Heart right ventricle (tissue), 16 donors: ENCODE data around the gene MAGI2. TPM values are rescaled to one million over a fixed set of nuclear protein-coding genes. Genes with fewer than 3 reads are reported as not detected.

Source experiments
- ATAC-seq, 8 donors: fragments of 200-7000 bp; cut with Tn5 transposase; one replicate each; pipeline ENCODE4 v1.9.1; 2020; ENCODE audit warnings: mild to moderate bottlenecking in 8 of 8, moderate library complexity in 8 of 8, moderate number of reproducible peaks in 1 of 8
- DNase-seq, 2 donors: peaks; one replicate each; pipeline ENCODE4 v3.0.0-alpha.2; 2020
- H3K27ac ChIP-seq, 10 donors: fragments of 200-600 bp; sonication (generic) in 2 of 10; one replicate each; pipeline versions ENCODE4 v1.5.0 to v1.8.0; 2020 to 2022; ENCODE audit warnings: mild to moderate bottlenecking in 3 of 10
- H3K27me3 ChIP-seq, 7 donors: fragments of 200-600 bp; one replicate each; pipeline ENCODE4 v1.8.0; 2021 to 2022; ENCODE audit warnings: mild to moderate bottlenecking in 2 of 7
- H3K36me3 ChIP-seq, 9 donors: fragments of 200-600 bp; sonication (generic) in 1 of 9; one replicate each; pipeline versions ENCODE4 v1.5.0 to v1.8.0; 2020 to 2022; ENCODE audit warnings: mild to moderate bottlenecking in 2 of 9
- H3K4me1 ChIP-seq, 9 donors: fragments of 200-600 bp; sonication (generic) in 1 of 9; one replicate each; pipeline versions ENCODE4 v1.5.0 to v1.8.0; 2020 to 2022; ENCODE audit warnings: mild to moderate bottlenecking in 4 of 9
- H3K4me3 ChIP-seq, 10 donors: fragments of 200-600 bp; sonication (generic) in 2 of 10; one replicate each; pipeline versions ENCODE4 v1.5.0 to v1.8.0; 2020 to 2022; ENCODE audit warnings: mild to moderate bottlenecking in 7 of 10, moderate library complexity in 2 of 10
- H3K9me3 ChIP-seq, 11 donors: fragments of 200-600 bp in 10 of 11; sonication (generic) in 2 of 11; one replicate each; pipeline versions ENCODE4 v1.5.0 to v1.8.0; 2013 to 2022; ENCODE audit warnings: mild to moderate bottlenecking in 2 of 11, control low read depth in 1 of 11, moderate library complexity in 1 of 11
- WGBS, 2 donors: extraction: QIAGEN DNeasy Blood & Tissue Kit; methylation state at CpG; one replicate each; pipeline ENCODE4 v1.1.7; 2013; ENCODE audit warnings: inconsistent platforms in 1 of 2; 5-methylcytosine and 5-hydroxymethylcytosine counted together
- intact Hi-C, 10 donors: fragments of 100-400 bp; cut with DNase I; formaldehyde crosslinking; loops; one replicate each; pipeline versions ENCODE4 v1.11.1 to v1.14.2; 2022
- polyA plus RNA-seq, 2 donors: library from polyadenylated mRNA; stranded (reverse); fragments of 200-250 nt; gene quantifications; one replicate each; pipeline ENCODE4 v1.2.3, GENCODE V29; 2013
- total RNA-seq, 10 donors: library from RNA; stranded (reverse); fragmentation: NEBNext Ultra II Directional in 3 of 10; extraction: Animal tissue kit (Norgen Biotek cat#: 25700) in 3 of 10; gene quantifications; one replicate each; pipeline versions ENCODE4 v1.2.1 to v1.2.4, GENCODE V29; 2021 to 2023
- TF ChIP-seq, protein P1 (sequence below), 9 donors: fragments of 200-600 bp; sonication (generic) in 2 of 9; IDR thresholded peaks; one replicate each; pipeline versions ENCODE4 v1.5.0 to v1.8.0; 2021 to 2022; ENCODE audit warnings: antibody characterized with exemption in 9 of 9, mild to moderate bottlenecking in 5 of 9, moderate library complexity in 1 of 9
- donor health status: Arrhythmogenic right ventricular cardiomyopathy.
- donor health status: ischemic (EF 13 %, LVEDD 7.1; RV severe dilation, severe dysfunction).
- donor health status: healthy with polysubstance abuse.
- donor health status: DM: no; HTN: yes; CAD: no.
- donor health status: DM: no; HTN: no; CAD: no.
- donor health status: ischemic (EF 25% LVEDD 6.9; RV normal size, moderate dysfunction).
- donor health status: ischemic (EF 25% LVEDD 5.7; RV mildly dilated, moderate dysfunction).
- donor health status: healthy.
- donor health status: DM: yes; HTN: yes; CAD: no.
- donor health status: Ischemic cardiomyopathy.
- donor health status: ischemic (EF 35%, LVEDD 5.7; RV mildly dilated, moderate dysfunction).
- donor health status: nonischemic (EF 11% LVEDD 7.7; RV severe dilation, severe dysfunction).
- donor health status: DM: yes; HTN: yes; CAD: no.
- donor health status: PGD.
- donor health status: ischemic (EF 29% LVEDD 5.4; RV normal size, mild dysfunction).
- donor health status: nonischemic (EF 23%, LVEDD 6.1; RV moderate dilation, normal function).

MAGI2 gene
- total and polyA plus RNA-seq, 12 donors: 0.83 to 6.0 (median 4.1) TPM

GRCh38 chr7:78542541-78542940, 910.9 kb downstream of the MAGI2 start:
- WGBS, 2 donors: 53 to 55% methylated on average over 5 of the region's 5 CpGs
- TF ChIP-seq, protein P1, sequence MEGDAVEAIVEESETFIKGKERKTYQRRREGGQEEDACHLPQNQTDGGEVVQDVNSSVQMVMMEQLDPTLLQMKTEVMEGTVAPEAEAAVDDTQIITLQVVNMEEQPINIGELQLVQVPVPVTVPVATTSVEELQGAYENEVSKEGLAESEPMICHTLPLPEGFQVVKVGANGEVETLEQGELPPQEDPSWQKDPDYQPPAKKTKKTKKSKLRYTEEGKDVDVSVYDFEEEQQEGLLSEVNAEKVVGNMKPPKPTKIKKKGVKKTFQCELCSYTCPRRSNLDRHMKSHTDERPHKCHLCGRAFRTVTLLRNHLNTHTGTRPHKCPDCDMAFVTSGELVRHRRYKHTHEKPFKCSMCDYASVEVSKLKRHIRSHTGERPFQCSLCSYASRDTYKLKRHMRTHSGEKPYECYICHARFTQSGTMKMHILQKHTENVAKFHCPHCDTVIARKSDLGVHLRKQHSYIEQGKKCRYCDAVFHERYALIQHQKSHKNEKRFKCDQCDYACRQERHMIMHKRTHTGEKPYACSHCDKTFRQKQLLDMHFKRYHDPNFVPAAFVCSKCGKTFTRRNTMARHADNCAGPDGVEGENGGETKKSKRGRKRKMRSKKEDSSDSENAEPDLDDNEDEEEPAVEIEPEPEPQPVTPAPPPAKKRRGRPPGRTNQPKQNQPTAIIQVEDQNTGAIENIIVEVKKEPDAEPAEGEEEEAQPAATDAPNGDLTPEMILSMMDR (IDR thresholded peaks at IDR 0.05): no peak
- H3K4me3 ChIP-seq: no peak overlapping the region
- no peak overlapping the region for H3K27ac ChIP-seq
- DNase-seq (no peak), ATAC-seq (no peak)
- H3K27me3 ChIP-seq: no peaks in the 10 kb centered on the region
- no peaks in the 10 kb centered on the region for H3K36me3 ChIP-seq
- no peaks in the 10 kb centered on the region for H3K4me1 ChIP-seq
- intact Hi-C loops: no loop called here
- peaks cover 0 to 5% (median 0%) of the 10 kb centered on the region in 11 donors for H3K9me3 ChIP-seq

DNA sequence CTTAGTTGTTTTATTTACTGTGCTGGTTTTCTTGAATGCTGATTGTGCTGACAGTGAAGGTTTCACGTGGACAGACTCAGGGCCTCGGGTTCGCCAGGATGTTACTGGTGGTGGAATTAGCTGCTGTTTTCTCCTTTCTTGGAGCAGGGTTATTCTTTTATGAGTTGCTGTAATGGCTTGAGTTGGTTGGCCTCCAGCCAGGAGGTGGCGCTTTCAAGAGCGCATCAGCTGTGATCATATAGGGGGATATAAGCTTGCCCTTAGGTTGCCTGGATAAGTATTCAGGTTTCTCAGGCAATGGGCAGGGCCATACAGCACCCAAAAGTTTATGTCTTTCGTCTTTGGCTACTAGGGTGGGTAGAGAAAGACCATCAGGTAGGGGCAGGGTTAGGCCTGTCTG, 913.6 kb downstream of the MAGI2 start:
- Histone ChIP-seq H3K4me3 (no peak overlapping the region), H3K4me1 (no peaks in the 10 kb centered on the region), H3K27me3 (no peaks in the 10 kb centered on the region), H3K36me3 (no peaks in the 10 kb centered on the region), H3K9me3 (peaks cover 0 to 5% (median 0%) of the 10 kb centered on the region in 11 donors), H3K27ac (no peak overlapping the region)
- DNase-seq (no peak), ATAC-seq (no peak)
- intact Hi-C loops: no loop called here
- WGBS, 2 donors: 88 to 97% methylated on average over 6 of the region's 6 CpGs
- TF ChIP-seq, protein P1 (IDR thresholded peaks at IDR 0.05): no peak

GRCh38 chr7:78535655-78536054, 917.8 kb downstream of the MAGI2 start:
- no peaks in the 10 kb centered on the region for H3K4me1 ChIP-seq
- intact Hi-C loops: no loop called here
- ATAC-seq (no peak), DNase-seq (no peak)
- H3K27me3 ChIP-seq: no peaks in the 10 kb centered on the region
- WGBS, 2 donors: 85% methylated on average over 7 of the region's 7 CpGs
- H3K27ac ChIP-seq: no peak overlapping the region
- peaks cover 0 to 5% (median 0%) of the 10 kb centered on the region in 11 donors for H3K9me3 ChIP-seq
- H3K4me3 ChIP-seq: no peak overlapping the region
- H3K36me3 ChIP-seq: no peaks in the 10 kb centered on the region
- TF ChIP-seq, protein P1 (IDR thresholded peaks at IDR 0.05): no peak

DNA sequence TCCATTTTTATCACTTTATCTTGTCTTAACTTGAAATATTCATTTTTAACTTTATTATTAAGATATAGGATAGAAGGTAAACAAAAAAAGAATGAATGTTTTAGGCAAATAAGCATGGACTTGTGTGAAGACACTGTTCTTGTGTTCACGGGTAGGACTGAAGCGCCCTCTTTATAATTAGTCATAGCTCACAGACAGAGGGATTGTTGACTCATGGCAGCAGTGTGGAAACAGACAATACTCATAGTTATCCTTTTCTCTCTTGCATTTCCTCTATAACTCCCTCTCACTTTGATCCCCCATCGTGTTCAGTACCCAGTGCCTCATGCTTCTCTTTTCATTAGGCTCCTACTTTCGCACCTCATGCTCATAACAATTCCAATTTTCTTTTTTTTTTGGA, 923.1 kb downstream of the MAGI2 start:
- Histone ChIP-seq H3K27me3 (no peaks in the 10 kb centered on the region), H3K27ac (no peak overlapping the region), H3K4me1 (no peaks in the 10 kb centered on the region), H3K36me3 (no peaks in the 10 kb centered on the region), H3K4me3 (no peak overlapping the region), H3K9me3 (no peaks in the 10 kb centered on the region)
- intact Hi-C loops: no loop called here
- WGBS, 2 donors: 76 to 86% methylated on average over 4 of the region's 4 CpGs
- TF ChIP-seq, protein P1 (IDR thresholded peaks at IDR 0.05): no peak
- ATAC-seq (no peak), DNase-seq (no peak)
